ENCODE measurements around the gene HMX1.

GRCh38 chr4:8863686-8864682 is 7.7 kb downstream of the HMX1 start:
- TF ChIP-seq CTCF (IDR thresholded peaks at IDR 0.05; ENCODE audit: insufficient read depth, low read length): no peak
- no peak for TF ChIP-seq REST (IDR thresholded peaks at IDR 0.05; ENCODE audit: insufficient replicate concordance, low read depth)
- no peak for TF ChIP-seq GABPA (IDR thresholded peaks at IDR 0.05; ENCODE audit: low read depth)
